Measurements from ENCODE around the gene KDM6B.

Gene KDM6B

GRCh38 chr17:7839190-7839875 lies 5.3 kb downstream of the KDM6B start:
- TF ChIP-seq HDGF (IDR thresholded peaks at IDR 0.05; ENCODE audit: borderline replicate concordance) (no peak), FOXA1 (IDR thresholded peaks at IDR 0.05) (no peak), ELF4 (IDR thresholded peaks at IDR 0.05) (no peak), CTBP1 (IDR thresholded peaks at IDR 0.05; ENCODE audit: borderline replicate concordance) (no peak)
- no peak for DNase-seq (ENCODE audit: extremely low spot score)
- CTCF ChIA-PET: interaction anchor here (0.6 to 1.8 kb wide), 2 partner anchors 18 to 123 kb away, joined by 3 to 5 read pairs; no protein-coding TSS in a partner anchor
- POLR2A ChIA-PET: interaction anchor here (0.7 to 1.1 kb wide), 3 partner anchors 17 to 153 kb away, joined by 3 to 4 read pairs (median 3); partner anchors contain the start of gene NAA38

- ChIA-PET CTCF (no interaction called here), POLR2A (no interaction called here)
- no peak for TF ChIP-seq ARNT (IDR thresholded peaks at IDR 0.05)
- no peak for DNase-seq (ENCODE audit: extremely low spot score)
These were observed 5.9 kb downstream of the KDM6B start for GRCh38 chr17:7839876-7840261.

GRCh38 chr17:7840441-7840840 lies 6.4 kb downstream of the KDM6B start:
- TF ChIP-seq SP1 (IDR thresholded peaks at IDR 0.05) (no peak), NFRKB (IDR thresholded peaks at IDR 0.05) (no peak), BHLHE40 (IDR thresholded peaks at IDR 0.05; ENCODE audit: borderline replicate concordance) (no peak), TARDBP (IDR thresholded peaks at IDR 0.05) (no peak), FOXM1 (IDR thresholded peaks at IDR 0.05; ENCODE audit: borderline replicate concordance) (no peak), ELF4 (IDR thresholded peaks at IDR 0.05) (no peak), CTBP1 (IDR thresholded peaks at IDR 0.05; ENCODE audit: borderline replicate concordance) (no peak), LEF1 (IDR thresholded peaks at IDR 0.05; ENCODE audit: borderline replicate concordance) (no peak), PKNOX1 (IDR thresholded peaks at IDR 0.05) (no peak), FOXK2 (IDR thresholded peaks at IDR 0.05) (no peak), ZNF384 (IDR thresholded peaks at IDR 0.05) (no peak), SUZ12 (IDR thresholded peaks at IDR 0.05) (no peak), HDGF (IDR thresholded peaks at IDR 0.05; ENCODE audit: borderline replicate concordance) (no peak)
- ChIA-PET CTCF (no interaction called here), POLR2A (interaction anchor here (1.7 to 3.4 kb wide), 2 partner anchors 16 to 152 kb away, joined by 6 to 18 read pairs; partner anchors contain the start of genes NAA38, TP53 and WRAP53)
- DNase-seq (ENCODE audit: extremely low spot score): no peak

DNA sequence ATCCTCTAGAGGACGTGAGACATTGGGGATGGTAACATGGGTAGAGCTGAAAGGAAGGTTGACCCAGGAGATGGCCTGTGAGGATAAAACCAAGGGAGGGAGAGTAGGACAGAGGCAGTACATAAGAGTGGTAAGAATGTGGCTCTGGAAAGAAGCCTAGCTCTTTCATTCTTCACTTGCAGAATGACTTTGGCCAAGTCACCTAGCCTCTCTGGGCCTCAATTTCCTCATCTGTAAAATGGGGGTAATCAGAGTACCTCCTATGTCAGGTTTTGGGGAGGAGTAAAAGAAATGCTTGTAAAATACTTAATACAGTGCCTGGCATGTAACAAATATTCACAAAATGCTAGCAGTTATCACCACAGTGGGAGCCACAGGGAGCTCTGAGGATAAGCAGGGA lies 6.9 kb downstream of the KDM6B start:
- CTCF ChIA-PET: no interaction called here
- no peak for DNase-seq (ENCODE audit: extremely low spot score)
- POLR2A ChIA-PET: interaction anchor here (1.7 to 3.4 kb wide), 2 partner anchors 16 to 153 kb away, joined by 6 to 18 read pairs; partner anchors contain the start of genes NAA38, TP53 and WRAP53
- TF ChIP-seq SP1 (IDR thresholded peaks at IDR 0.05) (no peak), L3MBTL2 (conservative IDR thresholded peaks at IDR 0.05) (no peak), CTBP1 (IDR thresholded peaks at IDR 0.05; ENCODE audit: borderline replicate concordance) (no peak), FOXA1 (IDR thresholded peaks at IDR 0.05) (no peak), NFRKB (IDR thresholded peaks at IDR 0.05) (no peak)

DNA sequence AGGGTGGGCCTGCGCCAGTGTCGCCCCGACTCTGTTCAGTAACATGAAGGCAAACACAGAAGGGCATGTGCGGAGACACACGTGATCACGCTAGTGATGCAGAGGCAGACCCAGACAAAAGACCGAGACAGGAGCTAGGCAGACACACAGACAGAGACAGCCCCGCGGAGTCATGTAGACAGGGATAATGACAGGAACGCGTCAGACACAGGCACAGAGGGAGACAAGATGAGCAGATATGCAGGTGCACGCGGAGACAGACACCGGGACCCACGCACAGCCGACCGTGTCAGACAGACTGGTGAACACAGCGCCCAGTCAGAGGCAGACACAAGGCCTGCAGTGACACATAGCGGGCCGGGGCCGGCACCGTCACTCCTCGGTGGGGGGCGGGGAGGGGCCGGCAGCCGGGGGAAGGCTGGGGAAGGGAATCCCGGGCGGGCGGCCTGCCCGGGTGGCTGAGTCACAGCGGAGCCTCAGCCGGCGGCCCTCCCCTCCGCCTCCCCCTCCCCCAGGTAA lies 7.4 kb downstream of the KDM6B start:
- POLR2A ChIA-PET: interaction anchor here (1.7 to 3.4 kb wide), 2 partner anchors 15 to 153 kb away, joined by 6 to 18 read pairs; partner anchors contain the start of genes NAA38, TP53 and WRAP53
- CTCF ChIA-PET: interaction anchor here (1.4 kb wide), 1 partner anchor 98 kb away, joined by 4 read pairs; no protein-coding TSS in a partner anchor
- no peak for TF ChIP-seq SP1 (IDR thresholded peaks at IDR 0.05)
- no peak for TF ChIP-seq FOXM1 (IDR thresholded peaks at IDR 0.05; ENCODE audit: borderline replicate concordance)
- peak; percentile 83 for TF ChIP-seq L3MBTL2 (conservative IDR thresholded peaks at IDR 0.05)
- DNase-seq (ENCODE audit: extremely low spot score): peak; percentile 49

GRCh38 chr17:7841915-7842379 lies 7.9 kb downstream of the KDM6B start:
- CTCF ChIA-PET: interaction anchor here (1.4 kb wide), 1 partner anchor 98 kb away, joined by 4 read pairs; no protein-coding TSS in a partner anchor
- no peak for TF ChIP-seq HDGF (IDR thresholded peaks at IDR 0.05; ENCODE audit: borderline replicate concordance)
- TF ChIP-seq PKNOX1 (IDR thresholded peaks at IDR 0.05): peak; percentile 49
- DNase-seq (ENCODE audit: extremely low spot score): peak; percentile 76
- POLR2A ChIA-PET: interaction anchor here (0.9 to 3.4 kb wide), 5 partner anchors 15 to 154 kb away, joined by 4 to 18 read pairs (median 5); partner anchors contain the start of genes NAA38, TP53 and WRAP53

DNA sequence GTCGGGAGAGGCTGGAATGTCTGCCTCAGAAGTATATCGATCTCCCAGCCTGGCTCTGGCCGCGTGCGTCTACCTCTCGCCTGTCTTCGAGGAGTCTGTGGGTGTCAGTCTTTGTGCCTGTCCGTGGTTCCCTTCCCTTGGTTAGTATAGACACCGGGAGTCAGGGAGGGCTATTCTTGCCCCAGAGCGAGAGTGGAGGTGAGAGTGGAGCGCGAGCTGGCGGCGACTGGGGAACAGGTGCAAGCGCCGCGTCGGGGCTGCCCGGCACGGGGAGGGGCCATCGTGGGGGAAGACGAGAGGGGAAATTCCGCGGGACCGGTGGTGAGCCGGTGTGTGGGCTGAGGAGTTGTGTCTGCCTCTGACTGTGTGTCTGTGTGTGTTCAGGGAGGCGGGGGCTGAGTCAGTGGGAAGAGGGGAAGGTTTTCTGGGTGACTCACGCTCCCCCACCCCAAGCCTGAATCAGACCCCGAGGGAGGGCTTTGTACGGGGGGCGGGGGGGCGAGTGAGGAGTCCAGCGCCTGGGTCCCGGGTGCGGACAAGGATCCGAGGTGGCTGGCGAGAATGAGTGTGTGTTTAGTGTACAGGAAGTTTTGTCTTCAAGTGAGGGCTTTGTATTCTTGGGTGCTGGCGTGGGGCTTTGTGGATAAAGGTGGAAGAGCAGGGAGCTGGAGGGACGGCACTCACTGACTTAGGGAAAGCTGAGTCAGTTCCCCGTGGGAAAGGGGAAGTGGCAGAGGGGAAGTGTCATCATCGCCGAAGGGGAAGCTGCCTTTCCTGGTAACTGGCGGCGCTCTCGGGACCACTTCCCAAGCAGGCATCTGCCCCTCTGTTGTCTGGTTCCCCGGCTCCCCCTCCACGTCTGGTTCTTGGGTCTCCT lies 8.6 kb downstream of the KDM6B start:
- ChIA-PET CTCF (interaction anchor here (0.7 to 1.4 kb wide), 3 partner anchors 17 to 99 kb away, joined by 3 to 5 read pairs (median 4); no protein-coding TSS in a partner anchor), POLR2A (interaction anchor here (0.9 to 3.4 kb wide), 6 partner anchors 9 to 99 kb away, joined by 3 to 18 read pairs (median 4); partner anchors contain the start of genes KDM6B and NAA38)
- no peak for DNase-seq (ENCODE audit: extremely low spot score)
- TF ChIP-seq NFRKB (IDR thresholded peaks at IDR 0.05) (no peak), L3MBTL2 (conservative IDR thresholded peaks at IDR 0.05) (peak; percentile 89)

Data from HEK293T (cell line).